AG04449 (cell line): ENCODE measurements around the gene NOM1.

ENCODE experiments used
- CTCF ChIA-PET: fragments of 350-600 bp; formaldehyde crosslinking; extraction: SDS; loops from one replicate; lab custom pipeline; 2021; ENCODE audit warnings: antibody characterized with exemption; lab: Yijun Ruan, JAX
- POLR2A ChIA-PET: fragments of 400-600, 350-600 bp; formaldehyde crosslinking; extraction: SDS; loops from one replicate; lab custom pipeline; 2020; ENCODE audit warnings: antibody characterized with exemption, inconsistent platforms; lab: Yijun Ruan, JAX
- DNase-seq: peaks from one replicate; pipeline ENCODE4 v3.0.0-alpha.2; 2010; ENCODE audit warnings: low read depth, low spot score
- H3K4me3 ChIP-seq: 2 replicates; pipeline ENCODE4 v1.5.1; 2011; ENCODE audit warnings: low read depth, mild to moderate bottlenecking, control low read depth, low read length
- TF ChIP-seq, protein P1 (sequence below): IDR thresholded peaks from one replicate; pipeline ENCODE4 v1.5.1; 2011; ENCODE audit warnings: mild to moderate bottlenecking, moderate library complexity, low read length, control low read depth, inconsistent platforms; ENCODE audit not compliant: insufficient read depth; ENCODE audit errors: missing control alignments

Gene NOM1

DNA sequence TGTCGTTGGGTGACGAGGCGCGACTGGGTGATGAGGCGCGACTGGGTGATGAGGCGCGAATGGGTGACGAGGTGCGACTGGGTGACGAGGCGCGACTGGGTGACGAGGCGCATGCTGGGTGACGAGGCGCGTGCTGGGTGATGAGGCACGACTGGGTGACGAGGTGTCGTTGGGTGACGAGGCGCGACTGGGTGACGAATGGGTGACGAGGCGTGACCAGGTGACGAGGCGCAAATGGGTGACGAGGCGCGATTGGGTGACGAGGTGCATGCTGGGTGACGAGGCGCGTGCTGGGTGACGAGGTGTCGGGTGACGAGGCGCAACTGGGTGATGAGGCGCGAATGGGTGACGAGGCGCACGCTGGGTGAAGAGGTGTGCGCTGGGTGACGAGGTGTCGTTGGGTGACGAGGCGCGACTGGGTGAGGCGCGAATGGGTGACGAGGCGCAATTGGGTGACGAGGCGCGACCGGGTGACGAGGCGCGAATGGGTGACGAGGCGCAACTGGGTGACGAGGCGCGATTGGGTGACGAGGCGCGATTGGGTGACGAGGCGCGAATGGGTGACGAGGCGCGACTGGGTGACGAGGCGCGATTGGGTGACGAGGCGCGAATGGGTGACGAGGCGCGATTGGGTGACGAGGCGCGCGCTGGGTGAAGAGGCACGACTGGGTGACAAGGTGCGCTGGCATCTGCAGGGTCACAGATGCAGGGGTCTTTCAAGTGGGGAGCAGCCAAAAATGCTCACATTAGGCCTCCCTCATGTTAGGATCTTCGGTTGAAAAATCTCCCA, 7.9 kb upstream of the NOM1 start:
- TF ChIP-seq, protein P1, sequence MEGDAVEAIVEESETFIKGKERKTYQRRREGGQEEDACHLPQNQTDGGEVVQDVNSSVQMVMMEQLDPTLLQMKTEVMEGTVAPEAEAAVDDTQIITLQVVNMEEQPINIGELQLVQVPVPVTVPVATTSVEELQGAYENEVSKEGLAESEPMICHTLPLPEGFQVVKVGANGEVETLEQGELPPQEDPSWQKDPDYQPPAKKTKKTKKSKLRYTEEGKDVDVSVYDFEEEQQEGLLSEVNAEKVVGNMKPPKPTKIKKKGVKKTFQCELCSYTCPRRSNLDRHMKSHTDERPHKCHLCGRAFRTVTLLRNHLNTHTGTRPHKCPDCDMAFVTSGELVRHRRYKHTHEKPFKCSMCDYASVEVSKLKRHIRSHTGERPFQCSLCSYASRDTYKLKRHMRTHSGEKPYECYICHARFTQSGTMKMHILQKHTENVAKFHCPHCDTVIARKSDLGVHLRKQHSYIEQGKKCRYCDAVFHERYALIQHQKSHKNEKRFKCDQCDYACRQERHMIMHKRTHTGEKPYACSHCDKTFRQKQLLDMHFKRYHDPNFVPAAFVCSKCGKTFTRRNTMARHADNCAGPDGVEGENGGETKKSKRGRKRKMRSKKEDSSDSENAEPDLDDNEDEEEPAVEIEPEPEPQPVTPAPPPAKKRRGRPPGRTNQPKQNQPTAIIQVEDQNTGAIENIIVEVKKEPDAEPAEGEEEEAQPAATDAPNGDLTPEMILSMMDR = no peak
- H3K4me3 ChIP-seq = no peak overlapping the region
- no peak for DNase-seq
- ChIA-PET CTCF (no interaction called here), POLR2A (no interaction called here)

DNA sequence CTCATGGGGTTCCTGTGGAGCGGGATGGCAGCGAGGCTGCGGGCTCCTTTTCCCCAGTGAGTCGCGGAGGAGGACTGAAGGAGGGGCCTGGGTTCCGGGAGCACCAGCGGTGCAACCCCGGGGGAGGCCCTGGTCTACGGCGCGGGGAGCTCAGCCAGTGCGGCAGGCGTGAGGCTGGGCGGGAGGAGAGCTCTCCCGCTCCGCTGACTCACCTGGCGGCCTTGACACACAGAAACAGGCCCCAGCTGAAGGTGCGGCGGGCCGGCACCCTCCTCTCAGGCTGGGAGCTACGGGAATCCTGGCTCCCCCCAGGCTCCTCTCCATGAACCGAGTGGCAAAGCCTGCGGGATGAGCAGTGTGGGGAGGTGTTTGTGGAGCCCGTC, 6.8 kb upstream of the NOM1 start:
- H3K4me3 ChIP-seq = no peak overlapping the region
- DNase-seq = no peak
- CTCF ChIA-PET = interaction anchor here (2.2 kb wide), 1 partner anchor 331 kb away, joined by 5 read pairs; no protein-coding TSS in a partner anchor
- TF ChIP-seq, protein P1 = no peak
- POLR2A ChIA-PET = no interaction called here

DNA sequence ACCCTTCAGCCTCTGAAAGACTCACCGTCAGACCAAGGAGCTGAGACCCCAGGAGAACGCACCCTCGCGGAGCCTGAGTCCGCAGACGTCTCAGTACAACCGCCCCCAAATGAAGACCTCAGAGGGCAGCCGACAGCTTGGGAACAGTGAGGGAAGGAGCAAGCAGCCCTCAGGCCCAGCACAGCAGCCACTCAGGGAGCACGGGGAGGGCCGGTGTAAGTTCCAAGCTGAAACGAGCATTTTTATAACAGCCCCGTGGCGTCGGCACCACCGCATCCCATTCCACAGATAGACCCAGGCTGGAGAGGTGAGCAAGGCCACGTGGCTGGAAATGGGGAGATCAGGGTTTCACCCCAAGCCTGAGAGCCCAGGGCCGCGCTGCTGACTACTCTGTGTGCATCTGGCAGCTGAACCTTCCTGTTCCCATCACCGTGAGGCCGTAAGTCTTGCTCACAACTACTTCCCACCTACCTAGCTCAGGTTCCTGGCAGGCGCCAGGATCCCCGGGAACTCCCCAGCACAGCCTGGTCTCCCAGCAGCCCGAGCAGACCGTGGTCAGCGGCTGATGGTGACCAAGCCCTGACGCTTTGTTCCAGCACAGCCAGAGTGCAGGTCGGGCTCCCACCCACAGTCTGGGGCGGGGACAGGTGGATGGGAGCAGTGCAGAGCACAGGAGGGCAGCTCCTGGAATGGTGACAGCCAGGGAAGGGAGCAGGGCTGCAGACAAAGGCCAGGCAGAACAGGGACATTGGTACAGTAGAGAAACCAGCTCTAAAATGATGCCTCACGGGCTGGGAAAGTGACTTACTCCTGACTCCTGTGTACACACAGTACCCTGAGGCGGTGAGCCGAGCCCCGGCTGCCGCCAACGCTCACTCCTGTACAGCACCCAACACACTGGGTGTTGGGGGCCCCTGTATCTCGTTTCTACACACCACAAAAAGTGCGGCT, 6.1 kb upstream of the NOM1 start:
- TF ChIP-seq, protein P1 = no peak
- ChIA-PET POLR2A (no interaction called here), CTCF (interaction anchor here (2.2 kb wide), 1 partner anchor 330 kb away, joined by 5 read pairs; no protein-coding TSS in a partner anchor)
- DNase-seq = no peak
- H3K4me3 ChIP-seq = no peak overlapping the region

DNA sequence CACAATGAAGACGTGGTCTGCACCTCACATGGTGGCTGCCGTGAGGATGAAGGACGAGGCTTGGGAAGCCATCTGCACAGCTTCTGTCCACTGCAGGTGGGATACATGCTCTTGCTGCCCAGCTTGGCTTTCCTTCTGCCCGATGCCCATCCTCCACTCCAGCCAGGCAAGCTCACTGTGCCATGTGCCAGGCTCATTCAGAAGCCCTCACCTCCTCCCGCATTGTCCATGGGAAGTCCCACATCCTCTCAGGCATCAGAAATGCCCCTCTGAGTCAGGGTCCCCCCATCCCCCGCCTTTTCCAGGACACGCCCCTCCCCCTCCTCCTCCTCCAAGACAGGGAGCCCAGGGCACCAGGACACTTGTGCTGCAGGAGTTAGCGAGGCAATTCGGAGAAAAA, 4.6 kb upstream of the NOM1 start:
- no peak overlapping the region for H3K4me3 ChIP-seq
- ChIA-PET CTCF (no interaction called here), POLR2A (no interaction called here)
- no peak for DNase-seq
- TF ChIP-seq, protein P1 = no peak

DNA sequence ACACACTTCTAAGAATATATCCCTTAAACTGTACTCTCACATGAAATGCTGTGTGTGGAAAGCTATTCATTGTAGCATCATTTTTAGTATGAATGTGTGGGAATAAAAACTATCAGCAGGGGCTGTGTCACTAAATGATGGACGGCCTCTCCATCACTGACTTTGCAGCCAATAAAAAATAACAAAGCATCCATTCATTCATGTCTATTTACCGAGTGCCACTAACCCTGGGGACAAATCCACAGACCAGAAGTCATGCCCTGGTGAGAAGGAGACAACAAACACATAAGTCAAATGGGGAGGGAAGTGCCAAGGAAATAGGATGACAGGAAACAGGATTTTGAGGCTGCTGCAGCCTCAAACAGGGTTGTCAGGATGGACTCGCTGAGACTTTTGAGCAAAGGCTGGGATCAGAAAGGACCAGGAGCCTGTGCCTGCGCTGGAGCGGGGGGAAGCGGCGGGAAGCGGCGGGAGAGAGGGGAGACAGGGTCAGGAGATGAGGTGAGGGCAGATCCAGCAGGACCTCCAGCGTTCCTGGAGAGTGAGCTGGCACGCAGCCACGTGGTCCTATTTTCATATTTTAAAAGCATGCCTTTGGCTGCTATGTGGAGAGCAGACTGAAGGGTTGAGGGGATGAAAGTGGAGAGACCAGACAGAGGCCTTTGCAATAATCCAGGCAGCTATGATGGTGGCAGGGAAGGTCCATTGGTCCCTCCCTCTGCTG, 2.2 kb upstream of the NOM1 start:
- TF ChIP-seq, protein P1 = no peak
- ChIA-PET CTCF (interaction anchor here (2.6 to 7.3 kb wide), 3 partner anchors 16 to 47 kb away, joined by 10 to 75 read pairs (median 16); no protein-coding TSS in a partner anchor), POLR2A (no interaction called here)
- no peak for DNase-seq
- H3K4me3 ChIP-seq = no peak overlapping the region
